ENCODE data around the gene MRNIP.

MRNIP gene, protein sequence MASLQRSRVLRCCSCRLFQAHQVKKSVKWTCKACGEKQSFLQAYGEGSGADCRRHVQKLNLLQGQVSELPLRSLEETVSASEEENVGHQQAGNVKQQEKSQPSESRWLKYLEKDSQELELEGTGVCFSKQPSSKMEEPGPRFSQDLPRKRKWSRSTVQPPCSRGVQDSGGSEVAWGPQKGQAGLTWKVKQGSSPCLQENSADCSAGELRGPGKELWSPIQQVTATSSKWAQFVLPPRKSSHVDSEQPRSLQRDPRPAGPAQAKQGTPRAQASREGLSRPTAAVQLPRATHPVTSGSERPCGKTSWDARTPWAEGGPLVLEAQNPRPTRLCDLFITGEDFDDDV

DNA sequence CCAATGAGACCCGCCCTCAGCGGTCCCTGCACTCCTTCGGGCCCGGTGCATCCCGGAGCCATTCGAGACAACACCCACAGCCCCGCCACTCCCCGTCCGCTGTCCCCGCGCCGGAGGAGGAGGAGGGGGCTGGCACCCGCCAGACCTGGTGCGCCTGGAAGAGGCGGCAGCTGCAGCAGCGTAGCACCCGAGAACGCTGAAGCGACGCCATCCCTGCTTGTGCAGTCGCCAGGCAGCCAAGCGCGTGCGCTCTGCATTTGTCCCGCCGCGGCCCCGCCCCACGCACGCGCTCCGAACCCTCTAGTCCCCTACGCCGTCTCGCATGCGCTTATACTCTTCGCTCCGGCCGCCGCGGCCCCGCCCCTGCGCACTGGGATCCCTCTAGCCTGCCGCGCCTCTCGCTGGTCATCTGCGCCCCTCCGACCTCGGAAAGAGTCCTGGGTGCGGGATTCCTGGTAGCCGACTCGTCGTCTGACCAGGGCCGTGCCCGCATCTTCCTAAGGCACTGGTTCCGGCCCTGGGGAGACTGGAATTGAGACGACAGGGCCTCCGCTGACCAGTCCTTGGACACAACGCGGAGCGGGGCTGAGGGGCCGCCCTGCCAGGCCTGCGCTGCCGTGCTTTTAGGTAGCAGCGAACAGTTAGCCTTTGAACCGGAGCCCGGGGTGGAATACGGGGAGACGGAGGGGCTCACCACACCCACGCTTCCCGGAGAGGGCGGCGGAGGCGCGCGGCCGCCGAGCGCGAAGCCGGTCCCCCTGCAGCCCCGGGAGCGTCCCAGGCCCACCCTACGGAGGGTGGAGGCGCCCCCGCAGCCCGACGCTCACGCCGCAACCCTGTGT, at the start of gene MRNIP:
Gene MRNIP (minus strand): TSS at position 232 of the 842 bp plus-strand sequence. CDS start 21 bp downstream, at position 211.
- DNase-seq (ENCODE audit: low spot score), result peak; percentile 96

DNA sequence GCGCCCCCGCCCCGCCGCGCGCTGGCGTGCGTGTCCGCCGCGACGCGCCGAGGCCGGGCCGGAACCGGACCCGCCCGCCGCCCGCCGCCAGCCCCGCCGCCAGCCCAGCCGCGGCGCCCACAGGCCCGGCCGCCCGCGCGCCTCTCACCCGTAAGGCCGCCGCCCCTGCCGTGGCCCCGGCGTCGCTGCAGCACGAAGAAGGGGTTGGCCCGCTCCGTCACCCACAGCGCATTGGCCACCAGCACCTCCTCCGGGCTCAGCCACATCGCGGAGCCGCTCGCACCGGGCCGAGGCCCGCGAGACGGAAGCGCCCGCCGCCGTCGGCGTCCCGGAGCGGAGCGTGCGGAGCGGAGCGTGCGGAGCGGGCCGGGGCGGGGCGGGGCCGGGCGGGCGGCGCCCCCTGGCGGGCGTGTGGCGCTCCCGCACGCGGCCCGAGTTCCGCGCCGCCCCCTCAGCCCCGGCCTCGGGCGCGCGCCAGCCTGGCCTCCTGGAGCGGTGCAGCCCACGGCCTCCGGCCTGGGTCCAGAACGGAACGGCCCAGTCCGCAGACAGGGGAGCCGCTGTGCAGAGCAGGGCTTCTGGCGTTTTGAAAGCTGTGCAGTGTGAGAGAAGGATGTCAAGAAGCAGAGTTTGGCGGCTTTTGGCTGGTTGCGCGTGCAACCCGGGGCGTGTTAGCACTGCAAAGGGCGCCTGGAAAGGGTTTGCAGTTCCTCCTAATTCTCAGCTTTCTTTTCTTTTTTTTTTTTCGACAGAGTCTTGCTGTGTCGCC, 49.1 kb upstream of the MRNIP start, which contains the start of gene TBC1D9B:
Gene TBC1D9B (minus strand): TSS at position 342 of the 769 bp plus-strand sequence. CDS start 76 bp downstream, at position 266.
- peak; percentile 96 for DNase-seq (ENCODE audit: low spot score)

DNA sequence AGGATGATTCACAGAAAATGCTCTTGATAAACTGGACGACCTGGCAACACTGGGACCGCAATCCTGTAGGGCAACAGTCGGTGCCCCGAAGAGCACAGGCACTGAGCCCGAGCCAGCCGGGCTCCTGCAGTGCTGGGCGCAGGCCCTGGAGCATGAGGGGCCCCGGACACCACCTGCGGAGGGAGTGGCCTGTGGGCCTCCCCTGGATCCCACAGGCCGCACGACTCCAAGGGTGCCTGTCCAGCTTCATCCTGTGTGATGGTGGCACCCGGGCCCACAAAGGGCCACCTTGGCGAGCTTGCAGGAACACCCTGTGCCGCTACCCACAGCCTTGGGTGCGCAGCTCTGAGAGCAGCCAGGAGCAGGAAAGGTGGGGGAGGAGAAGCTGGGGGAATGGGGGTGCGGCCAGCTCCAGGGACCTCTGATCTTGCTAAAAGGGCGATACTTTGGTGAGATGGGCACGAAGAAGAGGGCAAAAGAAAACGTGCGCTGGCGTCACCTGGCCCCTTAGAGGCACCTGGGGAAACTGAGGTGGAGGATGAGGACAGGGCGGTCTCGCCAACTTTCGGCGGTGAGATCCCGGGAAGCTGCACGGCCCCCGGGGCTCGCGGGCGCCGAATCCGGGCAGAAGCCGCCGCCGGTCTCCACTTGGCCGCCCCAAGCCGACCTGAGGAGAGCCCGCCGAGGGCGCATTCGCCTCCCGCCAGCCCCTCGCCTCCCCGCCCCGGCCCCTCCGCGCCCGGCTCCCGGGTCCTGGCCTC, 48.4 kb upstream of the MRNIP start:
- no peak for DNase-seq (ENCODE audit: low spot score)

DNA sequence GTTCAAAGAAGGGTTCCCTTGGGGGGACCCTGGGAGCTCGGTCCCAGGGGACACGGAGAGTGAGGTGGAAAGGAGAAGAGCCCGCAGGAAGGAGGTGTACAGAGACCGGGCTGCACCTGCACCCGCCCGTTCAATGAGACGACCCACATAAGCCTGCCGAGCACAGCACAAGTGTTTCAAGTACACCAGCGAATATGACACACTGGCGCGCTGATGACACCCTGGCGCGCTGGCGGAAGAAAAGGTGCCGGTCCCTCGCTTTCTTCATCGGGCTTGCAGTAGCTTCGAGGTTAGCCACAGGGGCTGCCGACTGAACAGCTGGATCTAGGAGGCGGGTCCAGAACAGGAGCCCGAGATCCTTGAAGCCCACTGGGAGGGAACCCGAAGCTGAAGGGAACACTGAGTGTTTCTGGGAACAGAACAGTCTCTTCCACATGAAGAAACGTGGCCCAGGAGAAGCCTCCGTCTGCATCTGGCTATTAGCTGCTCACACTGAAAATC, 47.7 kb upstream of the MRNIP start:
- no peak for DNase-seq (ENCODE audit: low spot score)

DNA sequence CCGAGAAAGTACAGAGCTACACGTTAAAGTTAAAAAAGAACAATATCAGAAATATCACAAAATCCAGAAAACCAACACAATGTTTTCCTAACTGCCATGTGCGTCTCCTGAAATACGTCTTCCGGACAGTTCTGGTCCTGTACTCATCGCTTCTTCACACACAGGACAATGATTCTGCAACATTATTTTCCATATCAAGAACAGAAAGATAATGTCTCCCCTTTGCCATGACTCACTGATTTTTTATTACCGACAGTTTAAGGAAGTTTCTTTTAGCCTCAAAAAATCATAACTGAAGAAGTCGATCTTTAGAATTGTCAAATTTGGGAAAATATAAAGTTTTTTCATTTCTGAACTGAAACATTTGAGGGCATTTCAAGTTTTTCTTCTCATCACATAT, 46.5 kb upstream of the MRNIP start:
- DNase-seq (ENCODE audit: low spot score), result no peak

DNA sequence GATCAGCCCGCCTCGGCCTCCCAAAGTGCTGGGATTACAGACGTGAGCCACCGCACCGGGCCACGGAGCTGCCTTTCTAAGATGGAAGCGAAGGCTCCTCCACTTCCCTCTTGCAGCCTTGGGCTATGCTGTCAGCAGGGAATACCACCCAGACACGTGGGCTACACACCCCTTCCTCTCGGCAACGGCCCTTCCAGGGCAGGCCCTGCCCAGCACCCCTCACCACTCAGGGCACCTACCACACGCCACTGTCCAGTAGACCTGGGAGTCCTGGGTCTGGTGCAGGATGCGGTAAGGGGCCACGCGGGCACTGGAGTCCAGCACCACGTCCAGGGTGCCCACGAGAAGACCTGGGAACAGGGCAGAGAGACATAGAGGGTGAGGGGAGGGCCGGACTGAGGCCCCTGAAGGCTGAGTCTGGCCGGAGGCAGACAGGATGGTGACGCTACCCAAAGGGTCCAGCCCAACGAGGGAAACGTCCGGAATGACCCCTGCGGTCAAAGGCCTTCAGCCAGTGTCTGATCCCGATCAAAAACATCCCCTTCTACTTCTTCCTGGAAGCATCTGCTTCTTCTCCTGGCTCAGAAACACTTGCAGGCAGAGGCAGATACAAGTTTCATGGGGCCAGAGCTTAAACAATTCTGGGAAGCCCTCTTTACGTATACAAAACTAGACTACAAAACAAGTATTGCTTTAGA, 46.0 kb upstream of the MRNIP start:
- no peak for DNase-seq (ENCODE audit: low spot score)

DNA sequence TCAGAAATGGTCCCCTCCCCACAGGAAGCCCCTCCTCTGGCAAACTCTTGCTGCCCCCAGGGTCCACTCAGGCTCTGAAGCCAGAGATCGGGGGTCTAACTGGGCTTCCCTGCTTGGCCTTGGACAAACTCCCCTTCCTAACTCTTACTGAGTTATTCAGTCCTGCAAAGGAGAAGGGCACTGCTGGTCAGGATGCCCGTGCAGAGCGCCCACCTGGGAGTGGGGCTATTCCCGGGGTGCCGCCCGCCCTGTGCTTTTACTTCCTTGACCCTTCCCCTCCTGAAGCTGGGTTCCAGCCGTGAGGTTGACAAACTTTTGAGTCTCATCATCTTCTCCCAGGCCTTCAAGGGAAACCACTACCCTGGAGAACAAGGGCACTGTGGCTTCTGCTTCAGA, 44.1 kb upstream of the MRNIP start:
- DNase-seq (ENCODE audit: low spot score), result no peak

DNA sequence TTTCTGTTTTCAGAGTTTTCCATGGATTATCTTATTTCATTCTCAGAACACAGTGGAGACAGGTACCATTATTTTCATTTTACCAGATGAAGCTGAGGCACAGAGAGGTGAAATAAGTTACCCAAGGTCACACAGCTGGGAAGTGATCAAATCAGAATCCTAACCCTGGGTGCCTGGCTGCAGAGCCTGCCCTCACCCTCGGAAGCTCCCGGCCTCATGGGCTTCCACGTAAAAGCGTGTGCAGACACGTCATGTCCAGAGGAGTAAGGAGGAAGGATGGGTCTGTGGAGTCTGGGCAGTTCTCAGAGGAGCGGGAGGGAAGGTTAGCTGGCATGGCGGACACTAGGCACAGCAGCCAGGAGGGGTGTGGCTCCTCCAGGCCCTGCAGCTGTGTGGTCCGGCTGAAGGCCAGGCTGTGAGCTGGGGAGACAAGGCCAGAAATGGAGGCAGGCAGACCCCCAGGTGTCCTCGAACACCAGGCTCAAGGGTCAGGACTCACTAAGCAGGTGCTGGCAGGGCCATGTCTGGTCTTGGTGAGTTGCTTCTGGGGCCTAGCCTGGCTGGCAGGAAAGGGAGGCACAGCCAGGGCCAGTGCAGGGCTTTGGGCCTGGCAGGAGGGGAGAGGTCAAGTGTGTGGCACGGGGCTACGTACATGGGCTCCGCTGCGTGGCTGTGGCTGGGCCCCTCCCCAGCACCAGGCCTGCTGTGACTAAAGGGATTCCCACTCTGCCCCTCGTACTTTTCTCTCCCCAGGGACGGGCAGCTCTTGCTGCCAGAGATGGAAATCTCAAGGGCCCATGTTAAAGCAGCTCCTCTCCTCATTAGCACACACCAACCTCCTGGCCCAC, 43.5 kb upstream of the MRNIP start:
- DNase-seq (ENCODE audit: low spot score), result no peak

DNA sequence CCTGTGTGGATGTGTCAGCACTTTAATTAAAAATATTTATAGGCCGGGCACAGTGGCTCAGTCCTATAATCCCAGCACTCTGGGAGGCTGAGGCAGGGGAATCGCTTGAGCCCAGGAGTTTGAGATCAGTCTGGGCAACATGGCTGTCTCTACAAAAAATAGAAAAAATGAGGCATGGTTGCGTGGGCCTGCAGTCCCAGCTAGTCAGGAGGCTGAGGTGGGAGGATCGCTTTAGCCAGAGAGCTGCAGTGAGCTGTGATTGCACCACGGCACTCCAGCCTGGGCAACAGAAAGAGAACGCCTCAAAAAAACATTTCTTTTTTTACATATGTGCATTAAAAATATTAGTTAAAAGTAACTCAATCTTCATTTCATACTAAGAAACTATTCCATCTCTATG, 42.8 kb upstream of the MRNIP start:
- no peak for DNase-seq (ENCODE audit: low spot score)

DNA sequence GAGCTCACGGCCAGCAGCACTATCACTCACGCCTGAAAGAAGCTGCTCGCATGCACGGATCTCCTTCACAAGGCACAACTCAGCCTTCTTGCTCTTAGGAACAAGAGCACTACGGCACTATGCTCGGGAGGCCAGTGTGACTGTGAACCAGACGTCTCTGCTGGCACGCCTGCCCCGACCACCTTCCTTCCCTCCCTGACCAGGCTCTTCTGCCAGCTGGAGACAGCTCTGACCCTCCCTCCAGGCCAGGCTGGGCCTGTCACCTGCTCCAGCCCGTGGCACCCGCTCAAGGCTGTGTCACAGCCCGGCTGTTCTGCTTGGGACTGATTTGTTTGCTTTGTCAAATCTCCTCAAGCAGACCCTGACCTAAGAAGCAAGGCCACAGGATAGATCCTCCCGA, 42.1 kb upstream of the MRNIP start:
- no peak for DNase-seq (ENCODE audit: low spot score)

DNA sequence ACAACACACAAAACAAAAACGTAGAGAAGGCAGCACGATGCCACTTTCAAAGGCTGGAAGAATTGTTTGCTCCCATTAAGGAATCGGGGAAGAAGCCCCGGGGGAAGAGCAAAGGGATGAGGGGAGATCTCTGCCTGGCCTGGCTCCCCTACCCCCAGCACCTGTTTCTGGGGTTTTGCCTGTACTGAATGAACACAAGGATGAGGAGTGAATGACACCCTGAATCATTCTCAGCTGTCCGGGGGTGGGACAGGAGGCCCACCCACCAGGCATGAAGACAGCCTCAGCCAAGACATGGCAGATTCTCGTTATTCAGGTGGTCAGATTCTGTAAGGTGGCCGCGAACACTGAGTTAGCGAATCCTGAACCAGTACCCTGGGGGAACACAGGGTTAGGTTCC, 41.6 kb upstream of the MRNIP start:
- DNase-seq (ENCODE audit: low spot score), result no peak

DNA sequence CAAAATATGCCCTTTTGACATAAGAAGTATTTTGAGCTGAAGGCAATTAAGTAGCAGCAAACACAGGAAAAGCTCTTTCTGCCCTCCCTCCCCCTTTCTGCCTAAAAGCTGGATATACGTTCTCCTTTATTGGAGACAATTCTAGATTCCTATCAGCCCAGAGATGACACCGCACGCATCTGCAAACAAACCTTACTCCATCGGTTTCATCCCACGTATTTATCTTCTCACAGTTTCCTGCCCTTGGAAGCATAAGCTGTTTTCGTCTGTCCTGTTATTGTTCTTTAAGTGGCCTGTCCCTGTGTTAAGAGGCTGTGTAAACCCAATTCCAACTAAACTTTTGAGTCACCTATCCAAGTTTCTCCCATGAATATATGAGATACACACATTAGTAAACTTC, 37.2 kb upstream of the MRNIP start:
- no peak for DNase-seq (ENCODE audit: low spot score)

DNA sequence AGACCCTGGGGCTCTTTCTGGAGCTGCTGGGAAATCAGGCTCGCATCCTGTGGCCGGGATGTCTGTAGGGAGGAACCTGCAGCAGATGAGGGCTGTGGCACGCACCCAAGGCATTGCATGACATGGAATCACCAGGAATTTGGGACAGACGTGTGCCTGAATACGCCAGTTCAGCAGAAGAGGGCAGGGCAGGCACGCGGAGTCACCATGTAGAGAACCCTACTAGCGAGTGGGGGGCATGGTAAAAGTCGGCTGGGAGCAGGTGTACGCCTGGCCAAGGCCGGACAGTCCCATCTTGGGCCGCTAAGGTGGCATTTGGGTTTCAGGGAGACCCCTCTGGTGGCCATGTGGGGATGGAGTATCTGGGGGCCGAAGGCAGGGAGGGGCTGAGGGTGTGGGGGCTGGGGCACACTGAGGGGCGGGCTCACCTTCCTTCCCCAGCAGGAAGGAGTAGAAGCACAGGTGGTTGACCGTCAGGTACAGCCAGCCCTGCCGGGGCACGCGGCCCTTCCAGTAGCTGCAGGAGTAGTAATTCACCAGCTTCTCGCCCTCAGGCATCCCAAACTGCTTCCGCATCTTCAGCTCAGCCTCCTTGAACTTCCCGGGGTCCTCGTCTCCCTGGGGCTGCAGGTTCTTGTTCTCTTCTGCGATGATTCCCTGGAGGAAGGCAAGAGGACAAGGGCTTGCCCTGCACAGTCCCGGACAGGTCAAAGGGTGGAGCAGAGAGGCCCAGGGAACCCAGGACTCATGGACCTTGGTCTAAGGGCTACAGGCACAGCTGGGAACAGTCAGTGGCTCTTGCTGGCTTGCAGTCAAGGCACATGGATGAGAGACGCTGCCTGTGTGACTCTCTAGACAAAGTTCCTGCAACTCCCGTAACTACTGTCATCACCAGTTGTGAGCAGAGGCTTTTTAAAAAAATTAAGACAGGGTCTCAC, 35.6 kb upstream of the MRNIP start:
- DNase-seq (ENCODE audit: low spot score), result no peak

DNA sequence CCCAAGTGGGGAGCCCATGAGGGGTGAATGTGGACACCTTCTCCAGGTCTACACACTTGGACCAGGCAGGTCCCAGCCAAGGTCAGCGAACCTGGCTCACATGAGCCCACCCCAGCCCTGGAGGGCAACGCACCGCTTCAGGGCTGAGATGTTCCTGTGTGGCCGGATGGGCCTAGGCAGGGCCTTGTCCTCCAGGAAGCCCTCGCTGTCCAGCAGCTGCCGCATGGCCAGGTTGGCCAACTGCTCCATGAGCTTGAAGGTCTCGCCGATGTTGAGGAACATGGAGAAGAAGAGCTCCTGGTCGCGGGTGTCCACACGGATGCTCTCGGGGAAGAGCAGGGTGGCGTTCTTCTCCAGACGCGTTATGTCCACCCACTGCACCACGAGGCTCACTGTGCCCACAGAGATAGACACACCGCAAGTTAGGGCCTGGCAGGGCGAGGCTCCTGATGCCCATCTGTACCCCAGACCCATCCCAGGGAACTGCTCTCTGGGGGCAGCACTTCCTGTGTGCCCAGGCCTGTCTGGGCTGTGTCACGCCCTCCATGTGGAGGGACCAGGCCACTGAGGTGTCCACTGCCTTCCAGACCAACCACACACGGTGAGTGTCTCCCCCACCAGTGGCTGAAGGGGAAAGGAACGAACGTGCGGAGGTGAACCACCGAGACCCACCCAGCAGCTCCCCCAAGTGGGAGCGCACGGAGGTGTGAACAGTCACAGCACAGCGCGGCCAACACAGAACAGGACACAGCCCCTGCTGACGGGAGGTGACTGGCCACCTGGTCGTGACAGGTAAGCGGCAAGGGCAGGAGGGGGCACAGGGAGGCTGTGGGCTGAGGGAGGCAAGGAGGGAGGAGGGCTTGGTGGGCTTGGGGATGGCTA, 34.7 kb upstream of the MRNIP start:
- DNase-seq (ENCODE audit: low spot score), result no peak

DNA sequence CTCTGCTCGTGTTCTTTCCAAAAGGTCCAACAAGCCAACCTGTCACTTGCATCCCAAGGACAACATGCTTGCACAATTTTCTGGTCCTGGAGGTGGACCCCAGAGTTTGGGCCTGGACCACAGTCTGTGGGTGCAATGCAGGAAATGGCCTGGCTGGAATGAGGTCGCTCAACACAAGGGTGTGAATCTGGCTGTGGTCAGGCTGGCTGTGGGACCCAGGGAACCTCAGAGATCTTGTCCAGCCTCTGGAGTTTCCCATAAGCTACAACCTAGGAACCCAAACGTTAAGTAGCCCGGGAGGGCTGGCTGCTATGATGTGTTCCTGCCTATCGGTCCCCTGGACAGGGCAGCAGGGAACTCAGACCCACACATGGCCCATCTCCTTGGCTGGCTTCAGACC, 33.6 kb upstream of the MRNIP start:
- DNase-seq (ENCODE audit: low spot score), result no peak

DNA sequence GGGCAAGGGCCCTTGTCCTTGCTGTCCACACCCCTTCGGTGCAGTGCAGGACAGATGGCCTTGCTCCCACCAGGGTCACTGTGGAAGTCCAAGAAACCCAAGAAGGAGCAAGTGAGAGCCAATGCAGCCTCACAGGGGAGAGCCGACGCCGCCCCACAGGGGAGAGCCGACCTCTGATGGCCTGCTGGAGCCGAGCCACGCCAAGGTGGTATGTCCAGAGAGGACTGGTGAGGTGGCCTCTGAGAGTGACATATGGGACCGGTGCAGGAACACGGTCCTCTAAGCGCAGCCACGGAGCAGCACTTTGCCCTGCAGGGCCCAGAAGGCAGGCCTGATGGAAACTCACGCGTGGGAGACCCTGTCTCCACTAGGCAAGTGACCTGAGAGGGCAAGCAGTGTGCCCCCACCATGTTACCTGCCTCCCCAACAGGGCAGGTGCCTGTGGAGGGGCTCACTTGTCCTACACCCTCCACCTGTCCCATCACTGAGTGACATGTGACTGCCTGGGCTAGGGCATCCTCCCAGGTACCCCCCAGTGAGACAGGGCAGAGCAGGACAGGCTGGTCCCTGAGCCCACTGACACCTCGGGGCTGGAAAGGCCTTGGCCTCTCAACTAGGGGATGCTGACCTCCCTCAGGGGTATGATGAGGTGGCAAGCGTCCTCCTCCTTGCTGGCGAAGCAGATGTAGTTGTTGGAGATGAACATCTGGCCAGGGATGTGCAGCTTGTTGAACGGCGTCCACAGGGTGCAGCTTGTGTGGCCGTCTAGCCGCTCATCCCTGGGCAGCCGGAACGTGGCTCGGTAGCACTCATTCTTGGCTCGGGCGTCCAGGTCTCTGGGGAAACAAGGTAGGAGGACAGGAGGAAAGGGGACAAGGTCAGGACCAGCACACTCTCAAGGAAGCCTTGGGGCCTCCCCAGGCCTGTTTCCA, 32.4 kb upstream of the MRNIP start:
- DNase-seq (ENCODE audit: low spot score), result no peak

DNA sequence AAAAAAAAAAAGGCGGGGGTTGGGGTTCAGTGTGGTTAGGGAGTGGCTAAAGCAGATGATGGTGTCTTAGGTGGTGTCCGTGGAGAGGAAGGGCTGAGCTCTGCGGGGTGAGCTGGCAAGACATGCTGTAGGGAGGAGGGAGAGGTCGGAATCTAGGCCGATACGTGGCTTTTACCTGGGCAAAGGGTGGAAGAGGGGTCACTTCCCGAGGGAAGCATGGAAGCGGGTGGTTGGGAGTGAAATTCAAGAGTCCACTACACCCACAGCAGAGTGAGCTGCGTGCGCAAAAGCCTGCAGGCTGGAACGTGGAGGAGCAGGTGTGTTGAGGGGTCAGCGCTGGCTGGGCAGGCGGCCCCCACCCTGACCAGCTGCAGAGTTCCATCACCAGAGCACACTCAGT, 31.3 kb upstream of the MRNIP start:
- DNase-seq (ENCODE audit: low spot score), result no peak
